NCI-H1417 (cell line): Measurements from ENCODE around the gene SEZ6L.

ENCODE experiments used
- DNase-seq, 3 experiments: peaks; one replicate each; lab custom pipeline; 2025; lab: John Stamatoyannopoulos, UW

Gene SEZ6L

GRCh38 chr22:26295563-26296126 is 126.4 kb downstream of the SEZ6L start:
- no peak for DNase-seq

- no peak for DNase-seq
Observed at GRCh38 chr22:26298605-26299310, 129.5 kb downstream of the SEZ6L start.

- no peak for DNase-seq
Observed at GRCh38 chr22:26302726-26303125, 133.5 kb downstream of the SEZ6L start.

GRCh38 chr22:26303475-26303874 is 134.2 kb downstream of the SEZ6L start:
- no peak for DNase-seq

- DNase-seq = no peak
Observed at GRCh38 chr22:26304730-26305129, 135.5 kb downstream of the SEZ6L start.

GRCh38 chr22:26308467-26308866 is 139.2 kb downstream of the SEZ6L start:
- no peak for DNase-seq

- DNase-seq = no peak
Observed at GRCh38 chr22:26310616-26311015, 141.4 kb downstream of the SEZ6L start.

- no peak for DNase-seq
Observed at GRCh38 chr22:26313291-26313690, 144.0 kb downstream of the SEZ6L start.

GRCh38 chr22:26314171-26314570 is 144.9 kb downstream of the SEZ6L start:
- DNase-seq = no peak

GRCh38 chr22:26314656-26315055 is 145.4 kb downstream of the SEZ6L start:
- DNase-seq = no peak

GRCh38 chr22:26316732-26317285 is 147.5 kb downstream of the SEZ6L start:
- DNase-seq = no peak

GRCh38 chr22:26318975-26319374 is 149.7 kb downstream of the SEZ6L start:
- peak in 1 of 3 experiments; percentile 14 for DNase-seq

GRCh38 chr22:26320447-26320846 is 151.2 kb downstream of the SEZ6L start:
- no peak for DNase-seq

GRCh38 chr22:26321469-26321913 is 152.2 kb downstream of the SEZ6L start:
- no peak for DNase-seq

GRCh38 chr22:26322179-26322905 is 153.1 kb downstream of the SEZ6L start:
- no peak for DNase-seq

- no peak for DNase-seq
Observed at GRCh38 chr22:26323013-26323412, 153.8 kb downstream of the SEZ6L start.

GRCh38 chr22:26324150-26324549 is 154.9 kb downstream of the SEZ6L start:
- no peak for DNase-seq

GRCh38 chr22:26325641-26326040 is 156.4 kb downstream of the SEZ6L start:
- no peak for DNase-seq

- DNase-seq = no peak
Observed at GRCh38 chr22:26326803-26327202, 157.5 kb downstream of the SEZ6L start.

GRCh38 chr22:26327306-26327705 is 158.0 kb downstream of the SEZ6L start:
- DNase-seq = no peak

GRCh38 chr22:26328221-26328620 is 159.0 kb downstream of the SEZ6L start:
- no peak for DNase-seq

- peak; percentile 68 to 92 (median 68) for DNase-seq
Observed at GRCh38 chr22:26330971-26331625, 161.8 kb downstream of the SEZ6L start.
